Measurements from ENCODE around the gene FAM107B. TPM values are rescaled to one million over a fixed set of nuclear protein-coding genes. Genes with fewer than 3 reads are reported as not detected.

FAM107B gene
- total and polyA plus RNA-seq, 10 of the 15 experiments (the other 5 are each of a cell fraction or from before 2014, with no cell fraction given): 22.9 to 162 (median 86.6) TPM

GRCh38 chr10:14572811-14573210 is 201.9 kb downstream of the FAM107B start:
- in situ Hi-C loops (cut with MboI) (no loop called here), intact Hi-C loops (cut with micrococcal nuclease; ENCODE audit: unreplicated experiment) (no loop called here)
- DNase-seq (ENCODE audit: low read depth, low spot score) (no peak), ATAC-seq (no peak), FAIRE-seq (no peak)
- ChIA-PET RAD21 (ENCODE audit: unreplicated experiment) (no interaction called here), CTCF (no interaction called here), POLR2A (interaction anchor here (0.6 kb wide), 1 partner anchor 10 kb away, joined by 4 read pairs; no protein-coding TSS in a partner anchor), SMC1A (ENCODE audit: uncharacterized antibody, unreplicated experiment) (no interaction called here)
- H3K36me3 ChIP-seq (ENCODE audit: control insufficient read depth in 2 of 2, insufficient read depth in 2 of 2, low read length in 1 of 2): peaks cover 0 to 5% of the 10 kb centered on the region in 2 experiments; a peak in 2 of 4 replicates
- no peak overlapping the region for H3K27ac ChIP-seq (ENCODE audit: control insufficient read depth, insufficient read depth)
- H3K4me1 ChIP-seq (ENCODE audit: control insufficient read depth, insufficient read depth, low read length): peaks cover 5% of the 10 kb centered on the region; the same call in 1 of the 2 replicates
- no TSS peak for BruUV-seq (replicated peaks)
- no peak overlapping the region for H3K4me2 ChIP-seq (ENCODE audit: control insufficient read depth, insufficient read depth)
- peaks cover 48% of the 10 kb centered on the region for H3K79me2 ChIP-seq (ENCODE audit: control insufficient read depth, insufficient read depth, low read length)
- no peak overlapping the region for H3K9ac ChIP-seq (ENCODE audit: control insufficient read depth, insufficient read depth, low read length)
- no peaks in the 10 kb centered on the region for H3K9me3 ChIP-seq (replicated peaks; ENCODE audit: control insufficient read depth, insufficient read depth, low read length)
- H4K20me1 ChIP-seq (ENCODE audit: control insufficient read depth, insufficient read depth): no peaks in the 10 kb centered on the region
- H3K27me3 ChIP-seq (replicated peaks in 1 of 2; ENCODE audit: control insufficient read depth in 2 of 2, insufficient read depth in 2 of 2, low read length in 1 of 2): no peaks in the 10 kb centered on the region
- TF ChIP-seq E2F4 (IDR thresholded peaks at IDR 0.05; ENCODE audit: low read depth, low read length) (no peak), ZSCAN29 (IDR thresholded peaks at IDR 0.05) (no peak), DPF2 (IDR thresholded peaks at IDR 0.05) (no peak), SMAD1 (IDR thresholded peaks at IDR 0.05; ENCODE audit: low read depth, partially characterized antibody) (no peak), NKRF (conservative IDR thresholded peaks at IDR 0.05) (no peak), CTCF (IDR thresholded peaks at IDR 0.05 in 2 of 3, conservative IDR thresholded peaks at IDR 0.05 in 1 of 3; ENCODE audit: control insufficient read depth in 2 of 3, extremely low read depth in 1 of 3, insufficient read depth in 1 of 3, low read depth in 3 of 3, low read length in 3 of 3) (no peak), REST (IDR thresholded peaks at IDR 0.05; ENCODE audit: low read depth, low read length) (no peak)
- H3K4me3 ChIP-seq: no peak overlapping the region
- 44% methylated on average over 3 of the region's 3 CpGs for WGBS (ENCODE audit: insufficient coverage, insufficient replicate concordance, low lambda C conversion rate, missing lambda C conversion rate)
- no peak overlapping the region for H2AFZ ChIP-seq (ENCODE audit: control insufficient read depth, low read depth, low read length)

Measured in GM12878 (cell line).